Gastrocnemius medialis (tissue), 4 donors: ENCODE data around the gene NLGN1. TPM values are rescaled to one million over a fixed set of nuclear protein-coding genes. Genes with fewer than 3 reads are reported as not detected.

ENCODE experiments used
- ATAC-seq, 2 donors: fragments of 150-250 bp; one replicate each; pipeline ENCODE4 v1.9.1; 2016
- DNase-seq, 2 donors: peaks; one replicate each; pipeline ENCODE4 v3.0.0-alpha.2; 2019
- H3K27ac ChIP-seq, 4 donors: fragments of 200-600 bp; sonication (generic); 1 replicate in 1 of 4; 2 replicates in 3 of 4; pipeline ENCODE4 v1.5.1; 2016 to 2018; ENCODE audit warnings: mild to moderate bottlenecking in 2 of 4, moderate library complexity in 1 of 4
- H3K27me3 ChIP-seq, 3 donors: fragments of 200-600 bp; sonication (generic) in 2 of 3; 1 replicate in 1 of 3; 2 replicates in 2 of 3; pipeline versions ENCODE4 v1.5.1 to v1.6.0; 2016 to 2019; ENCODE audit warnings: mild to moderate bottlenecking in 1 of 3, moderate library complexity in 1 of 3
- H3K36me3 ChIP-seq, 2 donors: fragments of 200-600 bp; sonication (generic) in 1 of 2; one replicate each; pipeline ENCODE4 v1.5.1; 2017 to 2018
- H3K4me1 ChIP-seq, 2 donors: fragments of 200-600 bp; sonication (generic) in 1 of 2; one replicate each; pipeline ENCODE4 v1.5.1; 2016 to 2017; ENCODE audit warnings: mild to moderate bottlenecking in 2 of 2
- H3K4me3 ChIP-seq, 4 donors: fragments of 200-600 bp; sonication (generic) in 3 of 4; 1 replicate in 1 of 4; 2 replicates in 3 of 4; pipeline ENCODE4 v1.5.1; 2016 to 2019; ENCODE audit warnings: mild to moderate bottlenecking in 2 of 4
- H3K9me3 ChIP-seq, 3 donors: fragments of 200-600 bp; sonication (generic) in 2 of 3; 1 replicate in 1 of 3; 2 replicates in 2 of 3; pipeline ENCODE4 v1.5.1; 2016 to 2019
- POLR2A ChIP-seq, 2 donors: fragments of 450-650 bp; IDR thresholded peaks; one replicate each; pipeline ENCODE4 v1.6.1; 2017; ENCODE audit warnings: antibody characterized with exemption in 2 of 2, mild to moderate bottlenecking in 2 of 2, moderate library complexity in 2 of 2
- in situ Hi-C, 4 donors: fragments of 200-750 bp; cut with MboI; loops; one replicate each; pipeline versions ENCODE4 v1.15.0 to v1.8.0; 2017; ENCODE audit warnings: low sequenced_read_pairs in 4 of 4
- intact Hi-C: fragments of 100-400 bp; cut with DNase I; formaldehyde crosslinking; loops from one replicate; pipeline ENCODE4 v1.15.1; 2023; ENCODE audit warnings: low total_unique reads
- total RNA-seq, 4 donors: library from RNA; depleted of rRNA; stranded (reverse); fragments of >200 nt; gene quantifications; one replicate each; pipeline versions ENCODE4 v1.1.0 to v1.2.3, GENCODE V29; 2016
- TF ChIP-seq, protein P1 (sequence below), 5 experiments: fragments of 450-650 bp in 3 of 5; fragments of 200-600 bp in 2 of 5; sonication (generic) in 2 of 5; IDR thresholded peaks in 4 of 5; conservative IDR thresholded peaks in 1 of 5; 1 replicate in 4 of 5; 2 replicates in 1 of 5; pipeline ENCODE4 v1.5.1; 2016 to 2019; ENCODE audit warnings: antibody characterized with exemption in 5 of 5, mild to moderate bottlenecking in 3 of 5, moderate library complexity in 3 of 5

The NLGN1 gene
- total RNA-seq, 4 donors from 2014 or later: 0.52 to 1.9 (median 1.1) TPM

DNA sequence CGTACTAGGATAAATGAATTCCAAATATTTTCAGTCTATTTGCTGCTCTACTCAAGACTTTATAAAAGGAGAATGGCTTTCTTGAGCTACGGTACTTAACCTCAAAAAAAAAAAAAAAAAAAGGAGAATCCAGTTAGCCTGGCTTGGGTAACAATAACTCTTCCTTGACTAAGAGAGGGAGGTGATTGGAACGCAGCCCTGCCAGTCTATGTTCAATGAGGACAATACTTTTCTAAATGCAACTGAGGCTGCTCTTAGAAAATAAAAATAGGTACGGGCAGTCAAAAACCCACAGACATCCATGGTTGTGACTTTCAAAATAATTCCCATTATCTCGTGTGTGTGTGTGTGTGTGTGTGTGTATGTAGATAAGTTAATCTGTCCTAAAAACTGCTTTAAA lies 799.9 kb downstream of the NLGN1 start:
- DNase-seq (no peak), ATAC-seq (no peak)
- no peaks in the 10 kb centered on the region for H3K27me3 ChIP-seq
- H3K4me3 ChIP-seq: no peak overlapping the region
- no peaks in the 10 kb centered on the region for H3K36me3 ChIP-seq
- in situ Hi-C loops (no loop called here), intact Hi-C loops (no loop called here)
- no peaks in the 10 kb centered on the region for H3K4me1 ChIP-seq
- TF ChIP-seq POLR2A (IDR thresholded peaks at IDR 0.05): no peak
- TF ChIP-seq, protein P1, sequence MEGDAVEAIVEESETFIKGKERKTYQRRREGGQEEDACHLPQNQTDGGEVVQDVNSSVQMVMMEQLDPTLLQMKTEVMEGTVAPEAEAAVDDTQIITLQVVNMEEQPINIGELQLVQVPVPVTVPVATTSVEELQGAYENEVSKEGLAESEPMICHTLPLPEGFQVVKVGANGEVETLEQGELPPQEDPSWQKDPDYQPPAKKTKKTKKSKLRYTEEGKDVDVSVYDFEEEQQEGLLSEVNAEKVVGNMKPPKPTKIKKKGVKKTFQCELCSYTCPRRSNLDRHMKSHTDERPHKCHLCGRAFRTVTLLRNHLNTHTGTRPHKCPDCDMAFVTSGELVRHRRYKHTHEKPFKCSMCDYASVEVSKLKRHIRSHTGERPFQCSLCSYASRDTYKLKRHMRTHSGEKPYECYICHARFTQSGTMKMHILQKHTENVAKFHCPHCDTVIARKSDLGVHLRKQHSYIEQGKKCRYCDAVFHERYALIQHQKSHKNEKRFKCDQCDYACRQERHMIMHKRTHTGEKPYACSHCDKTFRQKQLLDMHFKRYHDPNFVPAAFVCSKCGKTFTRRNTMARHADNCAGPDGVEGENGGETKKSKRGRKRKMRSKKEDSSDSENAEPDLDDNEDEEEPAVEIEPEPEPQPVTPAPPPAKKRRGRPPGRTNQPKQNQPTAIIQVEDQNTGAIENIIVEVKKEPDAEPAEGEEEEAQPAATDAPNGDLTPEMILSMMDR (IDR thresholded peaks at IDR 0.05 in 4 of 5, conservative IDR thresholded peaks at IDR 0.05 in 1 of 5): no peak
- no peaks in the 10 kb centered on the region for H3K9me3 ChIP-seq
- no peak overlapping the region for H3K27ac ChIP-seq

DNA sequence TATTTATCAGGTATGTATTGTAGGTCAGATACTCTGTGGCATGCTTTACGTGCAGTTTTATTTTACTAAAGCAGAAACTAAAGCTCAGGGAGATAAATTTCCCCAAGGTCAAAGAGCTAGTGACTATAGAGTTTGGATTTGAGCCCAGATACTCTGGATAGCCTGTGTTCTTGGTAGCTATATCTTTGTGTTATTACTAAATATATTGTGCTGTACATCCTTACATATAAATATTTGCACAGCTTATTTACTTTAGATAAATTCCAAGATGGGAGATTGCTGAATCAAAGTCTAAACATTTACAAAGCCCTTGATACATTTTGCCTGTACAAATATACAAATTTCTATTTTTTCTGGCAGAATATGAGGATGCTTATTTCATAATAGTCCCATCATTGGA lies 800.7 kb downstream of the NLGN1 start:
- Histone ChIP-seq H3K27ac (no peak overlapping the region), H3K27me3 (no peaks in the 10 kb centered on the region), H3K9me3 (no peaks in the 10 kb centered on the region), H3K4me1 (no peaks in the 10 kb centered on the region), H3K4me3 (no peak overlapping the region), H3K36me3 (no peaks in the 10 kb centered on the region)
- in situ Hi-C loops (no loop called here), intact Hi-C loops (no loop called here)
- no peak for TF ChIP-seq POLR2A (IDR thresholded peaks at IDR 0.05)
- TF ChIP-seq, protein P1 (IDR thresholded peaks at IDR 0.05 in 4 of 5, conservative IDR thresholded peaks at IDR 0.05 in 1 of 5): no peak
- DNase-seq (no peak), ATAC-seq (no peak)

DNA sequence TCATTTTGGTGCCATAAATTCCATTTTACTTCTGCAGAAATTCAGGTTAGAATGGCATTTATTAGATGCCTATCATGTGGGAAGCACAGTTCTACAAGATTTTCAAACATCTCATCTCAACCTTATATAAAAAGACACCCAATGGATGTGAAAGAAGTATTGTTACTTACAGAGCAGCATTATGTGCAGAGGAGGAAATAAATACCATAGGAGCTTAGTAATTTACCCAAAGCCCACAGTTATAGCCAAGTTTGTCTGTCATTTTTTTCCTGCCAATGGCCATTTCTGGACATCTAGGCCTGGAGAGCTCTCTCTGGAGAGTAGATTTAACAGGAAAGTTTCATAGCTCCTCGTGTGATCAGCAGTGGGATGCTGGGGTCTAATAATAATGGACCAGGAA lies 802.2 kb downstream of the NLGN1 start:
- in situ Hi-C loops: no loop called here
- ATAC-seq (no peak), DNase-seq (no peak)
- H3K27me3 ChIP-seq: no peaks in the 10 kb centered on the region
- H3K4me1 ChIP-seq: no peaks in the 10 kb centered on the region
- no peak overlapping the region for H3K27ac ChIP-seq
- H3K36me3 ChIP-seq: no peaks in the 10 kb centered on the region
- no peaks in the 10 kb centered on the region for H3K9me3 ChIP-seq
- intact Hi-C loops: no loop called here
- no peak overlapping the region for H3K4me3 ChIP-seq
- no peak for TF ChIP-seq POLR2A (IDR thresholded peaks at IDR 0.05)
- TF ChIP-seq, protein P1 (IDR thresholded peaks at IDR 0.05 in 4 of 5, conservative IDR thresholded peaks at IDR 0.05 in 1 of 5): no peak

DNA sequence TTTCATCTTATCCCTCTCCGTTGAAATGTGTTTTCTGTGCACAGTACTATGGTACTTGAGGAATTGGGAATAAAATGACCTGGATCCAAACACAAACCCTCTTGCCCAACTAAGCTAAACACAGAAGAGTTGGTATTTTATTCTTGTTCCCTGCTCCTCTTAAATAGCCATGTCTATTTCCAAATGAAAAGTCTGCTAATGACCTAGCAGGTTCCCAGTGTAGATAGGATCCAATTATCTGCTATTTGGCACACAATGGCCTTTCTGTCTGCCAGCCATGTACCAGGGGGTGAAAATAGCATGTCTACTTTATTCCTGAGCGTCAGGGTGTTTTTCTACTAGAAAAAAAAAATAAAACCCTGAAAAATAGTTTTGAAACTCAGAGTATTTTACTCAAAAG lies 804.6 kb downstream of the NLGN1 start:
- no peak for DNase-seq
- Histone ChIP-seq H3K36me3 (no peaks in the 10 kb centered on the region), H3K9me3 (no peaks in the 10 kb centered on the region), H3K27ac (no peak overlapping the region), H3K4me3 (no peak overlapping the region), H3K4me1 (no peaks in the 10 kb centered on the region), H3K27me3 (no peaks in the 10 kb centered on the region)
- in situ Hi-C loops: no loop called here
- no peak for ATAC-seq
- intact Hi-C loops: no loop called here
- TF ChIP-seq, protein P1 (IDR thresholded peaks at IDR 0.05 in 4 of 5, conservative IDR thresholded peaks at IDR 0.05 in 1 of 5): no peak
- TF ChIP-seq POLR2A (IDR thresholded peaks at IDR 0.05): no peak

DNA sequence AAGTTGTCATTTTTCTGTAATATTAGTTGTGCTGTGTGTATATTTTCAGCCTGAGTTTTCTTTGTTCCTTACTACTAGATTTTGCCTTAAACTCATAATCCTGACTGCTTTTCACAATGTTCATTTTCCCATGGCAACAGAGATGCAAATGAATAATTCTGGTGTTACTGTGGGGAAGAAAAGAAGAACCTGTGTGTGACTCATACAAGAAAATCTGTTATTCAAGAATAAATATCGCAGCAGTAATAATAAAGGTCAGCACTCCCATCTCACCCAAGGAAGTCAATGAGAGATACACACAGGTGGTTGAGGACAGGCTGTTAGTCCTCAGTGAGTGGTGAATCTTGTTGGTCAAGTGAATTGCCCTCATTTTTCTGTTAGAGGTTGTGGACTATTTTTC lies 805.0 kb downstream of the NLGN1 start:
- H3K9me3 ChIP-seq: no peaks in the 10 kb centered on the region
- DNase-seq (no peak), ATAC-seq (no peak)
- H3K36me3 ChIP-seq: no peaks in the 10 kb centered on the region
- intact Hi-C loops: no loop called here
- TF ChIP-seq, protein P1 (IDR thresholded peaks at IDR 0.05 in 4 of 5, conservative IDR thresholded peaks at IDR 0.05 in 1 of 5): no peak
- no peak for TF ChIP-seq POLR2A (IDR thresholded peaks at IDR 0.05)
- H3K4me3 ChIP-seq: no peak overlapping the region
- H3K27me3 ChIP-seq: no peaks in the 10 kb centered on the region
- in situ Hi-C loops: no loop called here
- H3K4me1 ChIP-seq: no peaks in the 10 kb centered on the region
- H3K27ac ChIP-seq: no peak overlapping the region
